GM23248 (cell line): ENCODE data around the gene LYRM4. TPM values are rescaled to one million over a fixed set of nuclear protein-coding genes. Genes with fewer than 3 reads are reported as not detected.

Experiments used
- DNase-seq: peaks from one replicate; pipeline ENCODE4 v3.0.0-alpha.2; 2015
- H2AFZ ChIP-seq: fragments of 200-600 bp; sonication (generic); 2 replicates; pipeline ENCODE4 v1.6.1; 2016; ENCODE audit warnings: antibody characterized with exemption
- H3F3A ChIP-seq: fragments of 200-600 bp; sonication (generic); 2 replicates; pipeline ENCODE4 v1.6.1; 2016; ENCODE audit warnings: mild to moderate bottlenecking, antibody characterized with exemption, mixed run types; ENCODE audit not compliant: insufficient read depth
- H3K27ac ChIP-seq: fragments of 200-600 bp; sonication (generic); 2 replicates; pipeline ENCODE4 v1.5.1; 2016; ENCODE audit warnings: mild to moderate bottlenecking
- H3K27me3 ChIP-seq: fragments of 200-600 bp; sonication (generic); replicated peaks from 2 replicates; pipeline ENCODE4 v1.6.1; 2016; ENCODE audit warnings: mild to moderate bottlenecking; ENCODE audit not compliant: insufficient read depth
- H3K36me3 ChIP-seq: fragments of 200-600 bp; sonication (generic); 2 replicates; pipeline ENCODE4 v1.6.1; 2016; ENCODE audit warnings: low read depth, mild to moderate bottlenecking
- H3K4me1 ChIP-seq: fragments of 200-600 bp; sonication (generic); 2 replicates; pipeline ENCODE4 v1.6.1; 2016; ENCODE audit warnings: mild to moderate bottlenecking; ENCODE audit not compliant: insufficient read depth
- H3K4me2 ChIP-seq: fragments of 200-600 bp; sonication (generic); one replicate; pipeline ENCODE4 v1.6.1; 2016; ENCODE audit warnings: mild to moderate bottlenecking; ENCODE audit not compliant: unreplicated experiment
- H3K4me3 ChIP-seq: fragments of 200-600 bp; sonication (generic); 2 replicates; pipeline ENCODE4 v1.5.1; 2016; ENCODE audit warnings: mild to moderate bottlenecking
- H3K79me2 ChIP-seq: fragments of 200-600 bp; sonication (generic); 2 replicates; pipeline ENCODE4 v1.6.1; 2016; ENCODE audit warnings: mild to moderate bottlenecking; ENCODE audit not compliant: insufficient read depth
- H3K9ac ChIP-seq: fragments of 200-600 bp; sonication (generic); 2 replicates; pipeline ENCODE4 v1.6.1; 2016; ENCODE audit warnings: mild to moderate bottlenecking
- H3K9me2 ChIP-seq: fragments of 200-600 bp; sonication (generic); 2 replicates; pipeline ENCODE4 v1.6.1; 2016; ENCODE audit warnings: mixed run types, mild to moderate bottlenecking, moderate library complexity; ENCODE audit not compliant: insufficient read depth
- H3K9me3 ChIP-seq: fragments of 200-600 bp; sonication (generic); one replicate; pipeline ENCODE4 v1.6.1; 2017; ENCODE audit warnings: low read depth
- H4K20me1 ChIP-seq: fragments of 200-600 bp; sonication (generic); 2 replicates; pipeline ENCODE4 v1.6.0; 2016; ENCODE audit not compliant: insufficient read depth
- EZH2 ChIP-seq: fragments of 200-600 bp; sonication (generic); IDR thresholded peaks from 2 replicates; pipeline ENCODE4 v1.6.1; 2018; ENCODE audit warnings: antibody characterized with exemption, mild to moderate bottlenecking; ENCODE audit not compliant: insufficient read depth, poor library complexity, severe bottlenecking
- EZH2phosphoT487 ChIP-seq: fragments of 200-600 bp; sonication (generic); IDR thresholded peaks from 2 replicates; pipeline ENCODE4 v1.6.1; 2018; ENCODE audit warnings: antibody characterized with exemption, moderate library complexity, mild to moderate bottlenecking, low read depth; ENCODE audit not compliant: insufficient read depth
- WGBS, 2 experiments: methylation state at CpG; one replicate each; pipeline ENCODE4 v1.1.6; 2015 to 2017; ENCODE audit warnings: low lambda C conversion rate in 2 of 2, low coverage in 1 of 2; ENCODE audit errors: missing lambda C conversion rate in 2 of 2; 5-methylcytosine and 5-hydroxymethylcytosine counted together
- in situ Hi-C: fragments of 300-500 bp; cut with MboI; formaldehyde crosslinking; loops from 2 replicates; pipeline ENCODE4 v1.15.0; 2020
- polyA plus RNA-seq: library from polyadenylated mRNA; unstranded; fragments of >200 nt; fragmentation: Nextera tagmentation; extraction: Ambion mirVana; gene quantifications from 2 replicates; pipeline ENCODE4 v1.2.1, GENCODE V29; 2016
- total RNA-seq: library from RNA; depleted of rRNA; stranded (reverse); fragments of >200 nt; shearing (Covaris generic); gene quantifications from 2 replicates; pipeline ENCODE4 v1.2.3, GENCODE V29; 2014

The LYRM4 gene
- total and polyA plus RNA-seq, 2 experiments from 2014 or later: 27.1 to 28.0 TPM

- Histone ChIP-seq H3K27me3 (no peaks in the 10 kb centered on the region), H3K27ac (no peak overlapping the region), H3K4me2 (no peak overlapping the region), H2AFZ (no peak overlapping the region), H3K4me1 (peaks cover 8% of the 10 kb centered on the region), H3K9ac (no peak overlapping the region), H4K20me1 (no peaks in the 10 kb centered on the region), H3K9me3 (no peaks in the 10 kb centered on the region), H3K4me3 (no peak overlapping the region), H3F3A (no peaks in the 10 kb centered on the region), H3K79me2 (peaks cover 50% of the 10 kb centered on the region), H3K9me2 (no peaks in the 10 kb centered on the region), H3K36me3 (no peaks in the 10 kb centered on the region)
- 97 to 100% methylated on average over 1 of the region's 1 CpG for WGBS, 2 experiments
- in situ Hi-C loops: no loop called here
- TF ChIP-seq EZH2 (no peak), EZH2phosphoT487 (no peak)
- DNase-seq: no peak
These were observed 29.3 kb upstream of the LYRM4 start for GRCh38 chr6:5290097-5290496.

GRCh38 chr6:5287966-5288297 lies 27.2 kb upstream of the LYRM4 start:
- H3K9me3 ChIP-seq: no peaks in the 10 kb centered on the region
- no peak overlapping the region for H3K4me3 ChIP-seq
- no peak for TF ChIP-seq EZH2phosphoT487
- TF ChIP-seq EZH2: no peak
- H2AFZ ChIP-seq: no peak overlapping the region; the same call in 1 of the 2 replicates
- no peak overlapping the region for H3K9ac ChIP-seq
- no peaks in the 10 kb centered on the region for H3K36me3 ChIP-seq
- peaks cover 8% of the 10 kb centered on the region for H3K4me1 ChIP-seq
- 15 to 16% methylated on average over 2 of the region's 2 CpGs for WGBS, 2 experiments
- no peaks in the 10 kb centered on the region for H4K20me1 ChIP-seq
- no peak for DNase-seq
- H3K4me2 ChIP-seq: no peak overlapping the region
- in situ Hi-C loops: no loop called here
- no peaks in the 10 kb centered on the region for H3F3A ChIP-seq
- no peaks in the 10 kb centered on the region for H3K9me2 ChIP-seq
- no peaks in the 10 kb centered on the region for H3K27me3 ChIP-seq
- 0 out of 2 replicates have a peak overlapping the region, but pooled peaks have one; percentile 4 for H3K27ac ChIP-seq
- peaks cover 45% of the 10 kb centered on the region for H3K79me2 ChIP-seq

DNA sequence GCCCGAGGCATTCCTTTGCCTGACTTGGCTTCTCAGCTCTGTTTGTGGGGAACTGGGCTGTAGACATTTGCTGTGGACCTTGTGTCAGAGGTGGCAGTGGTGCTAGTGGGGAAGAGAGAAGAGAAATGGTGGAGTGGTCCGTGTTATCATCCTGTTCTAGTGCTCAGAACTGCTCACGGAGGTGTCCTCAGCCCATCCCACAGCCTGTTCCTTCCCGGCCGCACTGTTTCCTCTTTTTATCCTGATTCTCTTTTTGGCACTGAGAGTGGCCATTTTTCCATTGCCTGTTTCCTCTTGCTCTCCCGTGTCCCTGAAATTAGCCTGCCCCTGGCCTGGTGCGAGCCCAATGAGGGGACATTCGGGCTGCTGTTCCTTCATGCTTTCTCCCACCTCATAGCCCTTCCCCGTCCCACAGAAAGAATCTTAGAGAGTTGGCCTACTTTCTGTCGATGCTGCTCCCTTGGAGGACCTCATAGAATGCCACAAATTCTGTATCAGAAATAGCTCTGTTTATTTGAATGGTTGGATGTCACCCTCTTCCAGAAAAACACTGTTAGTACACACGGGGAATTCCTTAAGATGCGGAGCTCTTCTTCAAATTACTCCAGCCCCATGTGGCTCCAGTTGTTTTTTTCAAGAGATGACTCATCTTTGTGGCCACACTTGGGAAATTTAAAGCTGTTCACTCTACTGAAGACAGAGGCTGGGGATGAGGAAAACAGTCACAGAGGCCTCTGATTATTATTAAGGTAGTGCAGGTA lies 26.6 kb upstream of the LYRM4 start:
- Histone ChIP-seq H4K20me1 (no peaks in the 10 kb centered on the region), H3K79me2 (peaks cover 45% of the 10 kb centered on the region), H3K27ac (0 out of 2 replicates have a peak overlapping the region, but pooled peaks have one; percentile 4), H3K4me2 (peak overlapping the region; percentile 34), H3K27me3 (no peaks in the 10 kb centered on the region), H2AFZ (no peak overlapping the region), H3K4me3 (no peak overlapping the region), H3K9ac (no peak overlapping the region), H3K4me1 (peaks cover 8% of the 10 kb centered on the region), H3K9me2 (no peaks in the 10 kb centered on the region), H3K36me3 (no peaks in the 10 kb centered on the region), H3F3A (no peaks in the 10 kb centered on the region), H3K9me3 (no peaks in the 10 kb centered on the region)
- WGBS, 2 experiments: 61 to 65% methylated on average over 12 of the region's 12 CpGs
- in situ Hi-C loops: no loop called here
- TF ChIP-seq EZH2phosphoT487 (no peak), EZH2 (no peak)
- DNase-seq: peak; percentile 81

DNA sequence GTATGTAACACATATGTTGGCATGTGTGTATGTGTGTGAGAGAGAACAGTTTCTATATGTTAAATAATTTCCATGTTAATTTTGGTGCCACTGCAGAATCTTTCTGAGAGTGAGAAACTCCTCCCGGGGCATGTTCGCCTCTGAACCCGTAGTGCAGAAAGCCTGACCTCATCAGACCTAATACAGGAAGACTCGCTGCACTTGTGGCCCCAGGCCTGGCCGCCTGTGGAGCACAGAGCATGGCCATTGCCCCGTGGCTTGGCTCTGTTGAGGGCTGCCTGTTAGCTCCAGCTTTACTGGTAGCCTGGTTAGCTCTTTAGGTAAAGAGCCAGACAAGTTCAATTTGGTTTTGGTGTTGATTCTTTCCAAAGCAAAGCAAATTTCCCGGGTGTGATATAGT lies 26.0 kb upstream of the LYRM4 start:
- no peak for TF ChIP-seq EZH2
- Histone ChIP-seq H3K9ac (no peak overlapping the region), H3K27ac (no peak overlapping the region), H3K79me2 (peaks cover 43% of the 10 kb centered on the region), H3K9me2 (no peaks in the 10 kb centered on the region), H3K4me1 (peaks cover 8% of the 10 kb centered on the region), H3K27me3 (no peaks in the 10 kb centered on the region), H3K4me3 (no peak overlapping the region), H3K36me3 (no peaks in the 10 kb centered on the region), H4K20me1 (no peaks in the 10 kb centered on the region), H2AFZ (no peak overlapping the region), H3K9me3 (no peaks in the 10 kb centered on the region), H3K4me2 (no peak overlapping the region), H3F3A (no peaks in the 10 kb centered on the region)
- 93 to 96% methylated on average over 7 of the region's 7 CpGs for WGBS, 2 experiments
- in situ Hi-C loops: no loop called here
- no peak for DNase-seq
